Stimulated activated CD4-positive, alpha-beta T cell treated with anti-CD3 and anti-CD28 coated beads, Interleukin-12 subunit alpha, Interleukin-12 subunit beta, amount 100 ng/mL, for 48 hours (primary cell): ENCODE results near the gene GORAB.

Experiments
- DNase-seq, 3 donors: peaks; one replicate each; pipeline ENCODE4 v3.0.0-alpha.2; 2020; ENCODE audit warnings: low read depth in 2 of 3, low spot score in 1 of 3

The GORAB gene

DNA sequence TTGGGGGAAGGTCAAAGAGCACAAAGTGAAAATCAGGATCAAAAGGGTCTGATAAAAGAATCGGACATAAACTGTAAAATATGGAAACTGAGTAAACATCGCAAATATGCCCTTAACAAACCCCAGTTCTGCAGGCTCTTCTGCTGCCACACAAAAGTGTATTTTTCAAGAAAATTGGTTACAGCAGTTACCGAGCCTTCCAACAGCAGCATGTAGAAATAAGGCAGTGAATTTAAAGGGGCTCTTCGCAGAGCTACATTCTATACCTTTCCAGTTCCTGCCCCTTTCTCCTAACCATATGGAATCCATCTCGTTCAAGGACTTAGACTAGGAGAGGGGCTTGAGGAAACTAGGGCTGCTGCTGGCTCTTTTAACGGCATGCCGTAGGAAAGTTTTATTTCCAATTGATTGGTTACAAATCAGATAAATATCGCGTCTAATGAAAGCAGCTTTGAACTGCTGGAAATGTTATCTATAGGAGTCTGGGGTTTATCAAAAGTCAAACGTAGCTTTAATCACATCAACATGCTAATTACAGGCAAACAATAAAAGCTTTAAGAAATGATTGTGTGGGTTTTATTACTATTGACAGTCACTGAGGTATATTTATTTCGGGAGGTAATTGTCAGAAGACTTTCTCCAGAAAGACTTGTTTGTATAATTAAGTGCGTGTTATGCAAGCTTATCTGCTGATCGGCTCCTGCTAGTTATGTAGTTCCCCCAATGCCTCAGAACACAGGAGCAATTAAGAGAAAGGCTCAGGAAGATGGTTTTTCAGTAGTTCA lies 59.1 kb downstream of the GORAB start:
- no peak for DNase-seq

DNA sequence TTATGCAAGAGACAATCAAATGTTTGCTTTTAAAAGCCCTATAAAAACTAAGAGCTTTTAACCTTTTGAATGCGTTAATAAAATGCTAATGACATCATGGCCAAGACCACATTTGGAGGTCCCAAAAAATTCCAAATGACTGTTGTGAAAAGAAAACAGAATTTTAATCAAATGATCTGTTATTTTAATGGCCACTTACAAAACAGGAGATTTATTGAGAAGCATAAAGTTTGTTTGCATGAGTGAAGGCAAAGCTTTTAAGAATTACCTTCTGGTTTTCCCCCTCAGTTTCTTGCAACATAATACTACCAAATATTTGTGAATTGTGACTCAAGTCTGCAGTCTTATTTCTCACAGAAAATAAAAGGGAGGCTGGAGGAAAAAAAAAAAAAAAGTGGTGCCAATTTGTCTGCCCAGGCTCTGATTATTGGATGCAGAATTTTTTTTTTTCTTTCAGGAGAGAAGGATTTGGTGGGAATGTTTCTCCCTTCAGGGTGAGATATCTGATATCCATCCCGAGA lies 60.7 kb downstream of the GORAB start:
- no peak for DNase-seq

DNA sequence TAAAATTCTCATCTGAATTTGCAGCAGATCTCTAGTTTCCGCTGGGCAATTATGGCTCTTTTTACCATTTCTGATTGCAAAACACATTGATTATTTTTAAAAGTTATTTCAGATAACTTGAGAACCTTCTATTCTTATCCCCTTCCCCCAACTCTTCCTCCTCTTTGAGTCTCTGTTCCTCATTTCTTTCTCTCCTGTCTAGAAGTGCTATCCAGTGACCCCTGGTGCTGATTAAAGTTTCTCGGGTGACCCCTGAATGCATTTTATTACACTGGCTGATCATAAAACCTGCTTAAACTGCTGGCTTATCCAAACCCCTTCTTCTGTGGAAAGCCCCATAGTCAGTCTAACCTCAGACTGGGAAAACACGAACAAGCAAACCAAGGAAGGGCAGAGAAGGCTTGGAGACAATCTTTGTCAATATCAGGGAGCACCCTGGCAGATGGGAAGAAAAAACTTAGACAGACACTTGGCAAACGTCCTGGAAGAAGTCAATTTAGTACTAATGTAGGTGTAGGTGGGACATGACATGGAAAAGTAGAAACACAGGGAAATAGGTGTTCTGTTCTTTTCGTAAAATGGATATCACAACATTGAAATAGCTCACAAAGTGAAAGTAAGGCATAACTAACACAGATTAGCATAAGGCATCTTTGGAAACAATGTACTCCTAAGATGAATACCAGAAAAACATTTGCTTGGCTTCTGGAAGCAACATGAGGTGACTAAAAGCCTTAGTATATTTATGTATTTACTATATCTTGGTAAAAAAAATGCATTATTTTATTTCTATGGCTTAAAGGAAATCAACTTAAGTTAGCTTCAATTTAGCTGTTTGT lies 61.4 kb downstream of the GORAB start:
- DNase-seq = no peak

DNA sequence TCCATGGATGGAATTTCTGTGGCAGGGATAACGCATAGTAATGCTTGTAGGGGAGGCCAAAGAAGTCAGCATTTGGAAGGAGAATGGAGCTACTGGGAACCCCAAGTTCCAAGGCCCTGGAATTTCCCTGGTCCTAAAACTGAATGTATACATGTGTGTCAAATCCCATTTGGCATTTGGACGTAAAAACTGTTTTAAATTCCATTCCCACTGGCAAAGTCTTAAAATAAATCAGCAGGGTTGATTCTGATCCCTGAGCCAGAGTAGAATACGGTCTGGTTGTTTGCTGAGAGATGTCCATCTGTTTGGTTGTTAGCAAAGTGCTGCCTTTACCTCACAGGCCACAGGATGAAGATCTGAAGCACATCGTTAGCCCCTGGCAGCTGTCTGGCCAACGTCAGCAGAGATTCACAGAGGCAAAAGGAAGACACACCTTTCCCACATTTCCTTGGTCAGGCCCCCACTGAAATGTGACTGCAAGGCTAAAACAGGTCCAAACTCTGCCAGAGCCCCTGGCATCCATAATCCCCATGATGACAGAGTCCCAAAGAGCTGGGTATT lies 62.2 kb downstream of the GORAB start:
- no peak for DNase-seq

DNA sequence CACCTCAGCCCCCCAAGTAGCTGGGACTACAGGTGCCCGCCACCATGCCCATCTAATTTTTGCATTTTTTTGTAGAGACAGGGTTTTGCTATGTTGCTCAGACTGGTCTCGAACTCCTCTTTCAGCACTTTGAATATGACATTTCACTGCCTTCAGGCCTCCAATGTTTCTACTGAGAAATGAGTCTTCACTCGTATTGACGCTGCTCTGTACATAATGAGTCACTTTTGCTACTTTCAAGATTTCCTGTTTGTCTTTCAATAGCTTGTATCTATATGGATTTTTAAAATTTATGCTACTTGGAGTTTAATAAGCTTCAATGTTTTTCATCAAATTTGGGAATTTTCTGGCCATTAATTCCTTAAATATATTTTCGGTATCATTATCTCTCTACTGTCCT lies 64.7 kb downstream of the GORAB start:
- DNase-seq = no peak

DNA sequence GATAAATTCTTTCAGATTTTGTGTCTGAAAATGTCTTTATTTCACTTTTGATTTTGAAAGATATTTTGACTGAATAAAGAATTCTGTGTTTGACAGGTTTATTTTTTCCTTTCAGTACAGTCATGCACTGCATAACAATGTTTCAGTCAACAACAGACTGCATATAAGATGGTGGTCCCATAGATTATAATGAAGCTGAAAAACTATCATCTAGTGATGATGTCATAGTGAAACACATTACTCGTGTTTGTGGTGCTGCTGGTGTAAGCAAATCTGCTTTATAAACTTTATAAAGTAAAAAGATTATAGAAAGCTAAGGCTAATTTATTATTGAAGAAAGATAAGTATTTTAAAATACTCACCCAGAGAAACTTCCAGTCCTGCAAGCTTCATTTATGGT lies 66.7 kb downstream of the GORAB start:
- DNase-seq = no peak

DNA sequence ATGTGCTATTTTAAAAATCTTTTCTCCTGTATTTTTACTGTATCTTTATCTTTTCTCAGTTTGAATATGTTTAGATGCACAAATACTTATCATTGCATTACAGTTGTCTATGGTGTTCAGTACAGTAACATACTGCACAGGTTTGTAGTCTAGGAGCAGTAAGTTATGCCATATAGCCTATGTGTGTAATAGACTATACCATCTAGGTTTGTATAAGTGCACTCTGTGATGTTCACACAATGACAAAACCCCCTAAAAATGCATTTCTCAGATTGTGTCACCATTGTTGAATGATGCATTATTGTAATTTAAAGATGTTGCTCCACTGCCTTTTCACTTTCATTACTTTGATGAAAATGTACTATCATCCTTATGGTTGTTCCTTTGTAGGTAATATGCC lies 67.1 kb downstream of the GORAB start:
- DNase-seq = no peak

DNA sequence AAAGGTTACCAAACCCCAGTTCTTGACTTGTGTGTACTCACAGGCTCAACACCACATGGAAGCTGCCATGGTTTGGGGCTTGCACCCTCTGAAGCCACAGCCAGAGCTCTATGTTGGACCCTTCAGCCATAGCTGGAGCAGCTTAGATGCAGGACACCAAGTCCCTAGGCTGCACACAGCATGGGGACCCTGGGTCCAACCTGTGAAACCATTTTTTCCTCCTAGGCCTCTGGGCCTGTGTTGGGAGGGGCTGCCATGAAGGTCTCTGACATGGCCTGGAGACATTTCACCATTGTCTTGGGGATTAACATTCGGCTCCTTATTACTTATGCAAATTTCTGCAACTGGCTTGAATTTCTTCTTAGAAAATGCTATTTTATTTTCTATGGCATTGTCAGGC lies 69.9 kb downstream of the GORAB start:
- no peak for DNase-seq
